GM12892 (cell line): ENCODE measurements around the gene SUSD1.

Experiments
- POLR2A ChIP-seq: IDR thresholded peaks from 2 replicates; pipeline ENCODE4 v1.6.1; 2011; ENCODE audit warnings: low read depth, low read length, control low read depth
- POLR2AphosphoS5 ChIP-seq: IDR thresholded peaks from 2 replicates; pipeline ENCODE4 v1.6.1; 2011; ENCODE audit warnings: low read depth, low read length, control low read depth
- TAF1 ChIP-seq: IDR thresholded peaks from 2 replicates; pipeline ENCODE4 v1.6.1; 2011; ENCODE audit warnings: low read depth, mild to moderate bottlenecking, control low read depth, low read length, borderline replicate concordance

DNA sequence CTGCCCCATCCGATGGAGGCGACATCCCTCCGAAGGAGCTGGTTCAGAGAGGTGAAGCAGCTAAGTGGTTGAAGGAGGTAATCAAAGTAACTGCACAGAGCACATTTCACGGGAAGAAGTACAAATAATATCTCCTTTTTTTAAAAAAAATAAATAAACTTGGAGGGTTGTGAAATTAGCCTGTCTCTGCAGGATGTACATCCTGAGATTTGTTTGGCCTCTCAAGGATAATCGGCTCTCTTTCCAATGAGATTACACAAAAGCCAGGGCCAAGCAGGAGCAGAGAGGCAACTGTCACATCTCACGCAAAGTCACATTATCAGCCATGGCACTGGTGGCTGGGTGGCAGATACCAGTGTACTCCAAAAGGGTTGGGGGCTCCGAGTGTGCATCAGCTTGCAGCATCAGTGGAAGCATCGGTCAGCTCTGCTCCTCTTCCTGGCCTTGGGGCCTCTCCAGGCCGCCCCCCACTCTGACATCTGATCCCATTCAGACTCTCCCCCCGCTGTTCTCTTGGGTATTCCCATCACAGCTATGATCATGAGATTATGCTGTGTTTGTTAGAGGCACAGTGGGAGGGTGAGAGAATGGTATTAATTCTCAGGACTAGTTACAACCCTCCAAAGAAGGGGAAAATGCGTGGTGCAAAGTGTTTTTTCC lies 168.6 kb downstream of the SUSD1 start:
- TF ChIP-seq POLR2A = no peak
- TF ChIP-seq POLR2AphosphoS5 = no peak
- TF ChIP-seq TAF1 = no peak
